A549 (cell line): ENCODE measurements around the gene ARHGAP35.
A peak's percentile ranks its signal among the peaks of the same experiment; 100 is the strongest.

Experiments
- CBX2 ChIP-seq: fragments of 200-600 bp; sonication (generic); IDR thresholded peaks from 2 replicates; pipeline ENCODE4 v1.6.1; 2016; ENCODE audit warnings: low read depth, mild to moderate bottlenecking, borderline replicate concordance
- CEBPB ChIP-seq, 2 experiments: fragments of >200 bp in 1 of 2; sonication (Bioruptor Twin) in 1 of 2; formaldehyde crosslinking in 1 of 2; IDR thresholded peaks; 2 replicates each; pipeline ENCODE4 v1.6.1; 2012 to 2016
- CHD4 ChIP-seq: fragments of 200-600 bp; sonication (generic); IDR thresholded peaks from 2 replicates; pipeline ENCODE4 v1.6.1; 2016; ENCODE audit warnings: antibody characterized with exemption, mild to moderate bottlenecking, borderline replicate concordance
- EP300 ChIP-seq, 2 experiments: fragments of >200 bp; sonication (Bioruptor Twin); formaldehyde crosslinking; IDR thresholded peaks; 2 replicates in 1 of 2; 3 replicates in 1 of 2; pipeline ENCODE4 v1.6.1; 2016 to 2017
- ESRRA ChIP-seq: fragments of 150-350 bp; IDR thresholded peaks from 2 replicates; pipeline ENCODE4 v1.6.1; 2014; ENCODE audit warnings: mild to moderate bottlenecking, low read length, borderline replicate concordance
- HDAC2 ChIP-seq: fragments of 200-600 bp; sonication (generic); IDR thresholded peaks from 2 replicates; pipeline ENCODE4 v1.6.1; 2016
- MAZ ChIP-seq: fragments of 150-350 bp; IDR thresholded peaks from 2 replicates; pipeline ENCODE4 v1.6.1; 2014; ENCODE audit warnings: antibody characterized with exemption, low read depth, low read length, borderline replicate concordance
- POLR2A ChIP-seq: IDR thresholded peaks from 2 replicates; pipeline ENCODE4 v1.6.1; 2012; ENCODE audit warnings: mild to moderate bottlenecking, low read length
- RAD21 ChIP-seq, 2 experiments: fragments of >200 bp in 1 of 2; sonication (Bioruptor Twin) in 1 of 2; formaldehyde crosslinking in 1 of 2; IDR thresholded peaks in 1 of 2; conservative IDR thresholded peaks in 1 of 2; 2 replicates in 1 of 2; 3 replicates in 1 of 2; pipeline ENCODE4 v1.6.1; 2012 to 2018; ENCODE audit warnings: inconsistent platforms in 1 of 2
- SMC3 ChIP-seq: fragments of >200 bp; sonication (Bioruptor Twin); formaldehyde crosslinking; IDR thresholded peaks from 3 replicates; pipeline ENCODE4 v1.6.1; 2018; ENCODE audit warnings: inconsistent platforms
- TF ChIP-seq, protein P1 (sequence below): IDR thresholded peaks from 2 replicates; pipeline ENCODE4 v1.6.1; 2012

GRCh38 chr19:46860125-46860845 lies 512 bp upstream of the ARHGAP35 start:
- TF ChIP-seq MAZ: peak; percentile 15; the same call in 1 of the 2 replicates
- no peak for TF ChIP-seq CHD4
- TF ChIP-seq RAD21 (conservative IDR thresholded peaks at IDR 0.05 in 1 of 2, IDR thresholded peaks at IDR 0.05 in 1 of 2): peak in 1 of 2 experiments; percentile 23; a peak in 1 of 5 replicates
- no peak for TF ChIP-seq HDAC2
- peak; percentile 6; the same call in 2 of the 3 replicates for TF ChIP-seq SMC3
- TF ChIP-seq, protein P1, sequence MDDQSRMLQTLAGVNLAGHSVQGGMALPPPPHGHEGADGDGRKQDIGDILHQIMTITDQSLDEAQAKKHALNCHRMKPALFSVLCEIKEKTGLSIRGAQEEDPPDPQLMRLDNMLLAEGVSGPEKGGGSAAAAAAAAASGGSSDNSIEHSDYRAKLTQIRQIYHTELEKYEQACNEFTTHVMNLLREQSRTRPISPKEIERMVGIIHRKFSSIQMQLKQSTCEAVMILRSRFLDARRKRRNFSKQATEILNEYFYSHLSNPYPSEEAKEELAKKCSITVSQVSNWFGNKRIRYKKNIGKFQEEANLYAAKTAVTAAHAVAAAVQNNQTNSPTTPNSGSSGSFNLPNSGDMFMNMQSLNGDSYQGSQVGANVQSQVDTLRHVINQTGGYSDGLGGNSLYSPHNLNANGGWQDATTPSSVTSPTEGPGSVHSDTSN: no peak
- no peak for TF ChIP-seq CBX2
- TF ChIP-seq POLR2A: peak; percentile 91; the same call in 1 of the 2 replicates
- TF ChIP-seq ESRRA: no peak
- TF ChIP-seq EP300 (IDR thresholded peaks at IDR 0.05): peak in 1 of 2 experiments; percentile 13; a peak in 1 of 5 replicates
- TF ChIP-seq CEBPB (IDR thresholded peaks at IDR 0.05): no peak; a peak in 1 of 4 replicates
